GM12801 (cell line): ENCODE data around the gene CYP39A1.

Experiments
- TF ChIP-seq, protein P1 (sequence below): IDR thresholded peaks from one replicate; pipeline ENCODE4 v1.5.1; 2011; ENCODE audit warnings: control low read depth; ENCODE audit not compliant: insufficient read length; ENCODE audit errors: extremely low read depth

Gene CYP39A1

DNA sequence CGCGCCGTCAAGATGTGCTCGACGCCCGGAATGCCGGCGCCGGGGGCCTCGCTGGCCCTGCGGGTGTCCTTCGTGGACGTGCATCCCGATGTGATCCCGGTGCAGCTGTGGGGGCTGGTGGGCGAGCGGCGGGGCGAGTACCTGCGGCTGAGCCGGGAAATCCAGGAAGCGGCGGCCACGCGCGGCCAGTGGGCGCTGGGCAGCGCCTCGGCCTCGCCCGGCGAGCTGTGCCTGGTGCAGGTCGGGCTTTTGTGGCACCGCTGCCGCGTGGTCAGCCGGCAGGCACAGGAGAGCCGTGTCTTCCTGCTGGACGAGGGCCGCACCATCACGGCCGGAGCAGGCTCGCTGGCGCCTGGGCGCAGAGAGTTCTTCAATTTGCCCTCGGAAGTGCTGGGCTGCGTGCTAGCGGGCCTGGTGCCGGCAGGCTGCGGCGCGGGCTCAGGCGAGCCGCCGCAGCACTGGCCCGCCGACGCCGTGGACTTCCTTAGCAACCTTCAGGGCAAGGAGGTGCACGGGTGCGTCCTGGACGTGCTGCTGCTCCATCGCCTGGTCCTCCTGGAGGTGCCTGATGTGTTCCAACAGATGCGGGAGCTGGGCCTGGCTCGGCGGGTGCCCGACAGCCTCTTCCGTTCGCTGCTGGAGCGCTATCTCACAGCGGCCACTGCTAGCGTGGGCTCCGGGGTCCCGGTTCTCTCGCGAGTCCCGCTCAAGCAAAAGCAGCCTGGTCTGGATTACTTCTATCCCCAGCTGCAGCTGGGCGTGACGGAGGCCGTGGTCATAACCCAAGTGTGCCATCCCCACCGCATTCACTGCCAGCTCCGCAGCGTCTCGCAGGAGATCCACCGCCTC is 35.7 kb upstream of the CYP39A1 start:
- TF ChIP-seq, protein P1, sequence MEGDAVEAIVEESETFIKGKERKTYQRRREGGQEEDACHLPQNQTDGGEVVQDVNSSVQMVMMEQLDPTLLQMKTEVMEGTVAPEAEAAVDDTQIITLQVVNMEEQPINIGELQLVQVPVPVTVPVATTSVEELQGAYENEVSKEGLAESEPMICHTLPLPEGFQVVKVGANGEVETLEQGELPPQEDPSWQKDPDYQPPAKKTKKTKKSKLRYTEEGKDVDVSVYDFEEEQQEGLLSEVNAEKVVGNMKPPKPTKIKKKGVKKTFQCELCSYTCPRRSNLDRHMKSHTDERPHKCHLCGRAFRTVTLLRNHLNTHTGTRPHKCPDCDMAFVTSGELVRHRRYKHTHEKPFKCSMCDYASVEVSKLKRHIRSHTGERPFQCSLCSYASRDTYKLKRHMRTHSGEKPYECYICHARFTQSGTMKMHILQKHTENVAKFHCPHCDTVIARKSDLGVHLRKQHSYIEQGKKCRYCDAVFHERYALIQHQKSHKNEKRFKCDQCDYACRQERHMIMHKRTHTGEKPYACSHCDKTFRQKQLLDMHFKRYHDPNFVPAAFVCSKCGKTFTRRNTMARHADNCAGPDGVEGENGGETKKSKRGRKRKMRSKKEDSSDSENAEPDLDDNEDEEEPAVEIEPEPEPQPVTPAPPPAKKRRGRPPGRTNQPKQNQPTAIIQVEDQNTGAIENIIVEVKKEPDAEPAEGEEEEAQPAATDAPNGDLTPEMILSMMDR, result no peak

DNA sequence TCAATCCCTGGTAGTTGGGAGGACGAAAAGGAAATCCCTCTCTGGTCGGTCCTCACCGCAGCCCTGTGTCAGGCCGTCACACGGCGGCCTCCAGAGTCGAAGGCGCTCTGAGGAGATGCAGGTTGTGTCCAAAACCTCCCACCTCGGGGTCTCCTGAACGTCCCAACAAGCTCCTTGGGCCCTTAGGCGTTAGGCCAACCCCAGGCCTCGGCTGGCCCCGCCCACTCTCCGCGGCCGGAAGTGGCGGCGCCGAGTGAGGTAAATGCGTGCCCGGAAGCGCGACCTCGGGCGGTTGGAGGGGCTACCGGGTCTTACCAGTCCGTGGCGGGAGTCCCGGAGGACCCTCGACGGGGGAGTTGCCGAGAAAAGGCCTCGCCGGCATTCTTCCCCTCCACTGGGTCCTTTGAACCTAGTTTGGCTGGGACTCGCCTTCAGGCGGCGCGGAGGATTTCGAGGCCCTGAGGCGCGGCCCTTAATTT is 35.0 kb upstream of the CYP39A1 start, which contains the start of gene TDRD6:
Gene TDRD6 (plus strand): TSS at position 267 of the 479 bp plus-strand sequence. CDS start 244 bp downstream, outside the sequence.
- TF ChIP-seq, protein P1, result no peak

DNA sequence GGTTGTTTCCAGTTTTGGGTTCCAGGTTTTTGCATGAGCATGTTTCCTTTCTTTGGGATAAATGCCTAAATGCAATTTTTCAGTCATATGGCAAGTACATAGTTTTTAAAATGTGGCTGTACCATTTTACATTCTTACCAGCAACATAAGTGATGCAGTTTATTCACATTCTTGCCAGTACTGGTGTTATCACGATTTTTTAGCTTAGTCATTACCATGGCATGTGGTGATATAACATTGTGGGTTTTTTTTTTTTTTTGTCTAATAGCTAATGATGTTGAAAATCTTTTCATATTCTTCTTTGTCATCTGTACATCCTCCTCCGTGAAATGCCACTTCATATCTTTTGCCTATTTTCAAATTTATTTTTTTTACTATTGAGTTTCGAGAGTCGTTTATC is 32.2 kb upstream of the CYP39A1 start:
- TF ChIP-seq, protein P1, result no peak

DNA sequence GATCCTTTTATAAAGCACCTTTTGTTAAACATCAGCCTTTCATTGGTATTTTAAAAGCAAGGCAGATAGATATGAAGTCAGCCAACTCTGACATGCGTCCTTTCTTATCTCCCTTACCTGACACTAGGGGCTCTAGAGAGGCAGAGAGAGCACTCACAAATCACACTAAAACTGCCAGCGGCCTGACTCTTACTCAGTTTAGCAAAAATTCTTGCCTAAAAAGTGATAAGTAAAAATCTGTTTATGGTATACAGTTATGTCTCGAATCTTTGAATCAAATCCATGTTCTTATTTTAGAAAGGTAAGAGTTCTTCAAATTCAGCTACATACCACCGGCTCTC is 24.7 kb upstream of the CYP39A1 start:
- TF ChIP-seq, protein P1, result no peak

DNA sequence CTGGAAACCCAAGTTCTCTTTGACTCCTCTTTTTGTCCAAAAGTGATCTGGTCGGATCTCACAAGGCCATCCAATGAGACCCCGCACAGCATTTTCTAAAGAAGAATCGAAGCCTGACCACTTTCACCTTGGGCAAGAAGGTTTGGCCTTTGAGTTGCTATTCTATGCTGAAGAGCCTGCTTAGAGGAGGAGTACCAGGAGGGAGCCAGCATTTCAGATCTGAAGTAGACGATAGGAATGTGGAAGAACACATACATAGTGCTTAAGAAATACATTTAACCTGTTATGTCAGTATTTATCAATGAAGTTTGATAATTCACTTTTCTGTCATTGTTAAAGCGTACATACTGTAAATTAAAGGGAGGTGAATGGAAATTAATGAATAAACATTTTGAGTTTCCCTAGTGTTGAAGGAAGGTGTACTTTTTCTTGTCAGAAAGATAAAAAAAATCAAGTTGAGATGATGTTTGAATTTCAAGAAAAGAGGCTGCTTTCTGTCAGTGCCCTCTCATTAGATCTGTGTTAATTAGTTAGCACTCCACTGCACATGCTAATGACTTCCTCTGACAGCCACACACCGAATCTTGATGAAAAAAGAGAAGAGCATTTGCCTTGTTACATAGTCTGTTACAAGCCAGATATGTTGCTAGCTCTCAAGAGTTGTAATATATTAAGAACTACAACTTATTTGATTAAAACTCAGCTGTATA is 24.1 kb upstream of the CYP39A1 start:
- TF ChIP-seq, protein P1, result no peak

DNA sequence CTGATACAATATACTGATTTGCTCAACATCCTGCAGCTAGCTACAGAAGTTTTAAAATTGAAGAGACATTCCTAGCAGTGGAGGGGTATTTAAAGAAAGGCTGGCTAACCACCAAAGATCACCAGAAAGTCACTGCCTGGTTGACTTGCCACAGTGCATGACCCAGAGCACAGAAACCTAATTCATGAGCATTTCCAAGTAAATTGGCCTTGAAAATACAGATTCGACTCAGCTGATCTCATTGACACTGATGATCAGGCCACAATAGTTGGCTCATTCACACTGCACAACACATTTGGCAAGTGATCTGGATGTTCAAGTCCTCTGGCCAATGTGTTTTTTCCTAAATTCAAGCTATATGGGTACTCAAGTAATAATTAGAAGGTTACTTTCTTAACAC is 21.8 kb upstream of the CYP39A1 start:
- TF ChIP-seq, protein P1, result no peak

DNA sequence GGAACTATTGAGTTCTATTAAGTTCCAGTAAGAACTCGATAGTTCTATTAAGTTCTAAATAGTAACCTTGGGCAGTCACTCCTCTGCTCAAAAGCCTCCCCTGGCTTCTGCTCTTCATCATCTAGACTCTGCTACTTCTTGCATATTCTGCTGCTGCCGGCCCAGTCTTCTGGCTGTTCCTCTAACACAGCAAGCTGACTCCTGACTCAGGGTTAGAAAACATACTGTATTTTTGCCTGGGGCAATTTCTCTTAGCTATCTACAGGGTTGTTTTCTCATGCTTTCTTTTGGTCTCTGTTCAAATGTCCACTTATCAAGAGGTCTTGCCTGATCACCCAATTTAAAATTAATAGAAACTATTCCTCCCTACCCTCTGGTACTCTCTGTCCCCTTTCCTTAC is 14.8 kb upstream of the CYP39A1 start:
- TF ChIP-seq, protein P1, result no peak
